T-helper 2 cell treated with Interferon-gamma antibody and Interleukin-4, amounts not matched to agents 5 μg/mL and 100 μg/mL, for 36 hours (primary cell): ENCODE measurements around the gene WNT3A.

Source experiments
- DNase-seq: peaks from one replicate; pipeline ENCODE4 v3.0.0; 2021; ENCODE audit warnings: low spot score
- H3K27ac Mint-ChIP-seq: one replicate; pipeline ENCODE4 v1.8.0; 2021; ENCODE audit warnings: mild to moderate bottlenecking, mixed read lengths
- H3K27me3 Mint-ChIP-seq: one replicate; pipeline ENCODE4 v1.8.0; 2021; ENCODE audit warnings: low read depth, mixed read lengths
- H3K36me3 Mint-ChIP-seq: one replicate; pipeline ENCODE4 v1.8.0; 2021; ENCODE audit warnings: low read depth, mixed read lengths
- H3K4me1 Mint-ChIP-seq: one replicate; pipeline ENCODE4 v1.8.0; 2021; ENCODE audit warnings: low read depth, mixed read lengths
- H3K4me3 Mint-ChIP-seq: one replicate; pipeline ENCODE4 v1.8.0; 2022; ENCODE audit warnings: mild to moderate bottlenecking, moderate library complexity, mixed read lengths
- H3K9me3 Mint-ChIP-seq: one replicate; pipeline ENCODE4 v1.8.0; 2021; ENCODE audit warnings: mixed read lengths

Gene WNT3A

DNA sequence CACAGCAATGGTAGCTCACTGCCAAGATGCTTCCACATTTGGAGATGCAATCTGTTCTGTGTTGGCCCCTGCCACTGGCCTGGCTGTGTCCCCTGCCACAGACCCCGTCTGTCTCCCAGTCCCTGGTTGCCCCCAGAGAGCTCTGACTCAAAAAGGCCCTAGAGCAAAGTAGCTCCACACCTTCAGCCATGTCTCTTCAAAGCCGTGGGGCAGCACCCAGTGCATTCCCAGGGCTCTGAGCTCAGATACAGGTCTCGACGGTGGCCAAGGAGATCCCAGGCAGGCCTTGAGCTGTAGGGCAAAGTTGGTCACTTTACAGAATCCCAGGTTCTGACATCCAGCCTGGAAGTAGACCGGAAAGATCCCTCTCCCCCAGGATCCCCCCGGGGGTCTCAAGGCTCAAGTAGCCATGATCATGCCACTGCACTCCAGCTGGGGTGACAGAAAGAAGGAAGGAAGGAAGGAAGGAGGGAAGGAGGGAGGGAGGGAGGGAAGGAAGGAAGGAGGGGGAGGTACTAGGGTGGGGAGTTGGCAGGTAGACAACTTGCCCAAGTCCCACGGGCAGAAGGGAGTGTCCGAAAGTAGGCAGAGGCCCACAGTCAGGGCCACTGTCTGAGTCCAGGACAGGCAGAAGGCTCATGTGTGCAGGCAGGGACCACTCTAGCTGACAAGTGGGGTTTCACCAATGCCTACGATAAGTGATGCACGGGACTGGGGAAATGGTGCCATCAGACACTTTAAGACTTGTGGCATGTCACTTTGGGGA lies 71.0 kb downstream of the WNT3A start:
- Mint-ChIP-seq H3K4me1 (peaks cover 13% of the 10 kb centered on the region), H3K27ac (no peak overlapping the region), H3K36me3 (no peaks in the 10 kb centered on the region), H3K4me3 (no peak overlapping the region), H3K9me3 (no peaks in the 10 kb centered on the region), H3K27me3 (no peaks in the 10 kb centered on the region)
- no peak for DNase-seq

DNA sequence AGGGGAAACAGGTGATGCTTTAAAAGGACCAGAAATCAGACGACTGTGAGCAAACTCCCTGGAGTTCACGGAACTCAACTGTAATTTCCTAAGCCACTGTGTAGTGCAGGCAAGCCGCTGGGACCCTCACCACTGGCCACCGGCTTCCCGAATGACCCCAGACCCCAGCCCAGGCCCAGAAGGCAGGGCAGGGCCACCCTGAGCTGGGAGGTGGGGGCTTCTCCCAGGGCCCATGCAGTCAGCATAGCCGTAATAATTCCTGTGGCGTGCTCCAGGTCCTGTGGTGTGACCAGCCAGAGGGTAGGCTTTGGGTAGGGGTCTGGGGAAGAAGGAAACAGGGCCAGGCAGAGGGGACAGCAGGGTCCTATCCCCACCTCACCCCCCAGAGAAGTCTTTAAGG lies 72.2 kb downstream of the WNT3A start:
- H3K36me3 Mint-ChIP-seq: peaks cover 9% of the 10 kb centered on the region

DNA sequence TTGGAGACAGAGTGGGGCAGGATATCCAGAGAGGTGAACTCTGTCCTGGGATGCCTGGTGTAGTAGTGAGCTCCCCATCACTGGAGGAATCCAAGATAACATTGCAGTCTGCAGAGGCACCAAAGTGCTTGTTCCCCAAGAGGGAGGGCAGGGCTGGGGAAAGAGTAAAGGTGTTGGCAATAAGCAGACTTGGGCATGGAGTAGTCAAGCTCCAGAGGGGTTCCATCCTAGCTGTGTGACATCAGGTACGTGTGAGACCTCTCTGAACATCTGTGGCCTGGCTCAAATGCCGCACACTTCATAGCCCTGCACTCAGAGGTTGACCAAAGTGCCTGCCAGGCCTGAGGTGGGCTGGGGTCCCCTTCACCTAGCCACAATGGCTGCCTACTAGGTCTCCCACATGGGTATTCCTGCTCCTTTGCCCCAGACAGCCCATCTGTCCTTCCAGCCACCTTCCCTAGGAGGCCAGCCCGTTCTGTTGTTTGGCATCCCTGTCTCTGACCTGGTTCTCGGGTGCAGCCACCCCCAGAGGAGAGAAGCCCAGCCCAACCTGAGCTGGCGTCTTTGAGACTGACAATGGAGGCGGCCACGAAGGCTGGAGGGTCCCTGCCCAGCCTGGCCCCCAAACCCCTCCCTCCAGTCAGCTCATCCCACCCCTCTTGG lies 72.9 kb downstream of the WNT3A start:
- no peaks in the 10 kb centered on the region for H3K9me3 Mint-ChIP-seq
- H3K4me3 Mint-ChIP-seq: peak overlapping the region; percentile 46

More for the DNA sequence above, 72.2 kb downstream of the WNT3A start:
- Mint-ChIP-seq H3K27me3 (no peaks in the 10 kb centered on the region), H3K4me1 (peaks cover 13% of the 10 kb centered on the region), H3K27ac (no peak overlapping the region), H3K9me3 (no peaks in the 10 kb centered on the region), H3K4me3 (no peak overlapping the region)
- no peak for DNase-seq

DNA sequence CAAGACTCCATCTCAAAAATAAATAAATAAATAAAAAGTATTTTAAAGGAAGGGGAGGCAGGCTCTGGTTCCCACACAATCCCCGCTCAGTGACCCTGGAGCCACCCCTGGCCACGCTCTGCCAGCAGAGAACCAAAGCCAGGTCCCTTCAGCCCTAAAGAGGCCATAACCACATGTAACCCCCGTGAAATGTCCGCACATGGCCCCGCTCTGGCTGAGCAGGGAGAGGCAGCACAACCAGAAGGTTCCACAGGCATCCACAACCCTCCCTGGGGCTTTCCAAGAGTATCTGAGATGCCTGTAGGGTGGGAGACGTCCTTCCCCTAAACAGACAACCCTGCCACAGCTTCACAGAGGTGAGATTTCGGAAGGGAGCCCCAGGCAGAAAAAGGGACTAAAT lies 74.3 kb downstream of the WNT3A start:
- Mint-ChIP-seq H3K4me1 (peaks cover 30% of the 10 kb centered on the region), H3K4me3 (peak overlapping the region; percentile 88)

More for the DNA sequence above, 72.9 kb downstream of the WNT3A start:
- Mint-ChIP-seq H3K27me3 (no peaks in the 10 kb centered on the region), H3K4me1 (peaks cover 19% of the 10 kb centered on the region), H3K36me3 (peaks cover 16% of the 10 kb centered on the region), H3K27ac (no peak overlapping the region)
- no peak for DNase-seq

DNA sequence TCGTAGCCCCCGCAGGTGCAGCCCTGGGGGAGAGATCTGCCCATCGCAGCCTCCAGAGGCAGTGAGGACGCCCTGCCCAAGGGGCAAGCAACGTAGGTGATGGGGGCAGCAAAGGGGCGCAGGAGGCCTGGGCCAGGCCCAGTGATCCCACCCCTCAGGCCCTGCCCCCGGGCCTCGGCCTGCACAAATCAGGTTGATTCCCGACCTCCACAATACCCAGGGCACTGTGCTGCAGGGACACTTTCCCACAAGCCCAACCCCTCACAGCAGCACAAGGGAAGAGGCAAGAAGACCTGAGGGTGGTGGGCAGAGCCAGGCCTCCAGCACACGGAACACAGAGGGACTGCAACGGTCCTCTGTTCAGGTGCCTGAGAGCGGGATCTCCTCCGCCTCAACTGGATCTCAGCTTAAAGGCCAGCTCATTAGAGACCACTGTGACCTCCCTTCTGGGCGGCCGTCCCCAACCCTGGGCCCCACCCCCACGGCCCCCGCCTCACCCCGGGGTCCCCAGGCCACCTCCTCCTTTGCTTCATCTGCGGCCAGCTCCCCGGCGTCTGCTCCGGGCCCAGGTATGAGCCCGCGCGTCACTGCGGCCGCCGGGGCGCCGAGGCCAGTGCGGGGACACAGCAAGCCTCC lies 74.9 kb downstream of the WNT3A start:
- Mint-ChIP-seq H3K27ac (peak overlapping the region; percentile 86), H3K4me1 (peaks cover 33% of the 10 kb centered on the region), H3K9me3 (no peaks in the 10 kb centered on the region), H3K36me3 (peaks cover 26% of the 10 kb centered on the region), H3K4me3 (peak overlapping the region; percentile 88), H3K27me3 (no peaks in the 10 kb centered on the region)
- DNase-seq: no peak

More for the DNA sequence above, 74.3 kb downstream of the WNT3A start:
- DNase-seq: no peak
- H3K27ac Mint-ChIP-seq: peak overlapping the region; percentile 86
- no peaks in the 10 kb centered on the region for H3K9me3 Mint-ChIP-seq
- H3K36me3 Mint-ChIP-seq: peaks cover 23% of the 10 kb centered on the region
- no peaks in the 10 kb centered on the region for H3K27me3 Mint-ChIP-seq

DNA sequence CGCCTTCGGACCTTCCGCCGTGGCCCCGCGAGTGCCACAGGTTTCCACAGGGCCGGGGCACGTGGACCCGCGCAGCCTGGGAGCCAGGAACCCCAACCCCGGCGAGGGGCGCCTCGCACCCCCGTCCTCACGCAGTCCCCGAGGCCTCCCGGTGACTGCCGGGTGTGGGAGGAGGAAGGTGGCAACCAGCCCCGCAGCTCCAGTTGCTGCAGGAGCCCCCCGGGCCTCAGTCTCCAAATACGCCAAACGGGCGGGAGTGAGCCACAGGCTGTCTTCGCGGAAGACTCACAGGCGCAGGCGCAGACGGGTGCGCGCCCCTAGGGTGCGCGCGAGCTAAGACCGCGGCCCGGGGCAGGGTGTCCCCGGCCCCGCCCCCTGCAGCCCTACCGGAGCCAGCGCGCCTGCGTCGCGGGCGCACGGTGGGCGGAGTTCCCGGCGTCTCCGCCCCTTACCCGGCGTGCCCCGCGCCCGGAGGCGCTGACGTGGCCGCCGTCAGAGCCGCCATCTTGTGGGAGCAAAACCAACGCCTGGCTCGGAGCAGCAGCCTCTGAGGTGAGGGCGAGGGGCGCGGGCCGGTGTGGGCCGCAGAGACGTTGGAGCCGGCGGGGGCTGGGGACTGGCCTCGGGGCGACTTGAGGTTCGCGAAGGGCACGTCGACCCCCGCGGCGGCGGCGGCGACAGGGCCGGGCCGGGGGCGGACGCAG lies 75.6 kb downstream of the WNT3A start, which contains the start of gene ARF1:
TSS of gene ARF1 (plus strand) at position 495 of the 704 bp plus-strand sequence. CDS start 14,407 bp downstream, outside the sequence.
- H3K27me3 Mint-ChIP-seq: no peaks in the 10 kb centered on the region
- H3K4me1 Mint-ChIP-seq: peaks cover 38% of the 10 kb centered on the region
- H3K9me3 Mint-ChIP-seq: no peaks in the 10 kb centered on the region
- H3K27ac Mint-ChIP-seq: peak within 1 kb of the TSS; percentile 95
- H3K4me3 Mint-ChIP-seq: peak within 1 kb of the TSS; percentile 95
- peaks cover 26% of the 10 kb centered on the region for H3K36me3 Mint-ChIP-seq
- DNase-seq: peak; percentile 91

DNA sequence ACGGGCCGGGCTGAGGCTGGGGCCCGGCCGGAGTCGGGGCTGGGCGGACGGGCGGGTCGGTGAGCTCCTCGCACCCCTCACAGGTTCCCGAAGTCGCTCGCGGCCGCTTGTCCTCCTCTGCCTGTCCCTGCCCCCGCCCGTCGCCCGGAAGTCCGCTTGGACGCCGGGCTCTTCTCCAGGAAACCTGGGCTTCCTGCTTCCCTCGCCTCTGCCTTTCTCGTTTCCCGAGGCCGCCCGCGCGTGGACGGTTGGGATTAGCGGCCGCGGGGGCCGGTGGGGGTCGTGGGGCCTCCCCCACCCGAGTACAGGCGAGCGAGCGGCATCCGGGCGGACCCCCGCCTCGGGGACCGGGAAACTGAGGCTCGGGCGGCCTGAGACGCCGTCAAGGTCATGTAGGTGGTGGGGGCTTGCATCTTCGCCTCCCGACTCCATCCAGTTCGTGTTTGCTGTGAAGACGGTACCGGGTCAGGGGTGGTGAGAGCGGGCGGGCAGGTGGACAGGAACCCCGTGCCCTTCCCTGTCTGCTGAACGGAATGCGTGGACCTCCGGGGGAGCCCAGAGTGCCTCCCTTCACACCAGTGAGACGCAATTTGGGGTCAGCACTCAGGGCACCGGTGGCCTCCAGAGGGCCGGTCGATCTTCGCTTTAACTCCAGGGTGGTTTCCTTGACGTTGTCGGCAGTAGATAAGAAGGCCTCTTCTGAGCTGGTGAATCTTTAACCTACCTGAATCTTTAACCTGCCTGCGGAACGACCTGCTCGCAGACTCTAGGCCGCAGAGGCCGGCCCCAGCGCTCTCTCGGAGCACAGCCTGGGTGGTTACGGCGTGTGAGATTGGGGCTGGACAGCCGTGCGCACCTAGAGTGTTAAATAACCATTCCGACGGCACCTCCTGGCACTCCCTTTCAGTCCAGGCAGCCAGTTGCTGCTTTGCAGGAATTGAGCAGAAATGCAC lies 76.4 kb downstream of the WNT3A start:
- no peak for DNase-seq
- H3K4me1 Mint-ChIP-seq: peaks cover 45% of the 10 kb centered on the region
- no peaks in the 10 kb centered on the region for H3K9me3 Mint-ChIP-seq
- peak overlapping the region; percentile 95 for H3K27ac Mint-ChIP-seq
- H3K27me3 Mint-ChIP-seq: no peaks in the 10 kb centered on the region
- H3K4me3 Mint-ChIP-seq: peak overlapping the region; percentile 95
- H3K36me3 Mint-ChIP-seq: peaks cover 32% of the 10 kb centered on the region

DNA sequence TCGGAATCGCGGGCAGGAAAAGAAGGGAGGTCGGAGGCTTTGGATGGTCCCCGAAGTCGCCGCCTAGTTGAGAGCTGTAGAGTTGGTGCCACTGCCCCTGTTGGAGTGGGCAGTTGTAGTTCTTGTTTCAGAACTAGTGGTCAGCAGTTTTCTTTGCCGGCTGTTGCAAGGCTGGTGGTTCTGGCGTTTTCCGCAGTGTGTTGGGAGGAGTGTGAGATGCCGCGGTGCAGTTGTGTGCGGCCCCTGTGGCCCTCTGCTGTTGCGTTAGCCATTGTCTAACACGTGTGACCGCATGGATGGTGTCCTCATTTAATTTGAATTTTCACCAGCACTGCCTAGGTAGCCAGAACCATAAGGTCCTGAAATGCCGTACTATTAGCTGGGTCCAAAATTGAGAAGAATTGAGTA lies 77.1 kb downstream of the WNT3A start:
- H3K4me3 Mint-ChIP-seq: peak overlapping the region; percentile 95
- H3K27me3 Mint-ChIP-seq: no peaks in the 10 kb centered on the region
- H3K9me3 Mint-ChIP-seq: no peaks in the 10 kb centered on the region
- peaks cover 38% of the 10 kb centered on the region for H3K36me3 Mint-ChIP-seq
- no peak for DNase-seq
- H3K4me1 Mint-ChIP-seq: peaks cover 46% of the 10 kb centered on the region
- peak overlapping the region; percentile 95 for H3K27ac Mint-ChIP-seq

DNA sequence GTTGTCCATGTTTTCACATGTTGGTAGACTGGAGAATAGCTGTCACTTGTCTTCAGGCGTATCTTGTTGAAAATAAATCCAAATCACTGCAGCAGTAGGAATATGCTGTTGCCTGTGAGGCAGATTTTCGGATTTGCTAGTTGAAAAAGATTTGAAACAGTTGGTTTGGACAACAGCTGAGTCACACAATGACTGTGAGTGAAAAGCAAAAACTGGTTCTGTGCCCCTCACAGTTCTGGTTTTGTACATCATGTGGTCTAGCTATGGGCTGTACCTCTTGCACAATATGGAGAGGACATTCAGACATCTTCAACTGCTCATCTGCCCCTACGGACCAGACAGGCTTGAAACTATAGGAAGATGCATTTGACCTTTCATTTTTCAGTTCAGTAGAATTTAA lies 77.5 kb downstream of the WNT3A start:
- no peak for DNase-seq
- H3K9me3 Mint-ChIP-seq: no peaks in the 10 kb centered on the region
- H3K4me1 Mint-ChIP-seq: peaks cover 49% of the 10 kb centered on the region
- H3K27me3 Mint-ChIP-seq: no peaks in the 10 kb centered on the region
- H3K4me3 Mint-ChIP-seq: peak overlapping the region; percentile 95
- H3K36me3 Mint-ChIP-seq: peaks cover 41% of the 10 kb centered on the region
- H3K27ac Mint-ChIP-seq: peak overlapping the region; percentile 95

DNA sequence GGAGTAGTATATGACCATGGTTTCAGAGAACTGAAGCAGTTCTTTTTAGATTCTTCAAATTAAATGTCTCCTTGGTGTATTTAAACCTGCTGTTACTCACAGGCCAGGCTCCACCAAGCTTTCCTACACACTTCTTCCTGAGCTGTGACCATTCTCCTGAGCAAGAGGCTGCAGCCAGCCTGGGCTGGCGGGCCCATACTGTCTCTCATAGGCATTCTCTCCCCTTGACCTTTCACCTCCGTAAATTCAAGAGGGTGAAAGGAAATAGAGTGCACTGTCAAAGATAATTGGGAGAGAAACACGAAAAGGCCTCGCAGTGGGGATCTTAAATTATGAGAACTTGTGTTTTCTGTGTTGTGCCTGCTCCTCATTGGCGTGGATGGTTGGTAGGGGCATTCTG lies 78.0 kb downstream of the WNT3A start:
- DNase-seq: no peak
- peaks cover 42% of the 10 kb centered on the region for H3K36me3 Mint-ChIP-seq
- no peaks in the 10 kb centered on the region for H3K9me3 Mint-ChIP-seq
- H3K4me1 Mint-ChIP-seq: peaks cover 47% of the 10 kb centered on the region
- peak overlapping the region; percentile 95 for H3K27ac Mint-ChIP-seq
- H3K27me3 Mint-ChIP-seq: no peaks in the 10 kb centered on the region
- peak overlapping the region; percentile 95 for H3K4me3 Mint-ChIP-seq

DNA sequence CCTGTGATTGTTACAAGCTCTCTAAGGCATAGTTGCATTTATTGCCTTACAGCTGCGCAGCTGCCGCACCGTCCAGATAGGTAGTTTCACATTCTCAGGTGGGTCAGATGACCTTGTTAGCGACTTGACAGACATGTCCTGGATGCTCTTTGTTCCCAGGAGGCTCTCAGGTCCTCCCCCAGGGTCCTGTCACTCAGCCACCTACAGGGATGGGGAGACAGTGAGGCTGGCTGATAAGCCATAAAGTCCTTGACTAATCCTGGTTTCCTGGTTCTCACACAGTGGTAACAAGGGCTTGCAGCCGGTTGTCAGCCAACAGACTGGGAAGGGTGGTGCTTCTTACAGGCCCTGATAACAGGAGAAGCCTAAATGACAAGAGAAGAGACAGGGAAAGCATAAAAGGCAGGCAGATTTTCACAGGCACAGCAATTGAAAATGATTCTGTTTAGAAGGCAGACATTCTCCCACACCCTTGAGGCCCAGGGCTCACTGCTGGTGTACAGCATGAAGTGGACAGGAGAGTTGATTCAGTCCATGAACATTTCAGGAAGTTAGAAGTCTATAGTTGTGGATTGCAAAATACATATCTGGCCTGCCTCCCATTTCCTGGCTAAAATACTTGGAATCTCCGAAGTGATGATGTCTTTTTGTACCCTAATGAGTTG lies 78.6 kb downstream of the WNT3A start:
- H3K27ac Mint-ChIP-seq: peak overlapping the region; percentile 42
- H3K4me3 Mint-ChIP-seq: peak overlapping the region; percentile 95
- H3K4me1 Mint-ChIP-seq: peaks cover 49% of the 10 kb centered on the region
- H3K36me3 Mint-ChIP-seq: peaks cover 43% of the 10 kb centered on the region
- DNase-seq: no peak
- no peaks in the 10 kb centered on the region for H3K27me3 Mint-ChIP-seq
- no peaks in the 10 kb centered on the region for H3K9me3 Mint-ChIP-seq

DNA sequence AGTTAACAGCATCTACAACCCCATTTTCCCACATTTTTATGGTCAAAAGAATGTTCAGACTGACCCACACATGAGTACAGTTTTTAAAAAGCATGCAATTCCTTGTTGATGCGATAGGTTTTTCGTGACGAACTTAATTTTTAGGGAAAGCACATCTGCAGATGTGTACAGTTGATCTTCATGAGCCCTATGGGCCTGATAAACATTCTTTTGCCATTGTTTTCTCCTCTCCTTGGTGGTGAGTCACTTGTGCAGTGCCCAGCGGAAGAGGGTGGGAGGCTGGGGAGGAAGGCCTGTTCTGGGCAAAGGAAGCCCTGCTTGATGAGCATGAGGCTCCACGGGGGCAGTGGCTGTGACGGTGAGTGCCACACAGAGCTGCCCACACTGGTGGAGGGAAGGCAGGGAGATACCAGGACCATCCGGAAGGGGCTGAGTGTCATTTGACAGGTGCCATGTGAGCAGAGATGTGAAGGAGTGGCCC lies 81.0 kb downstream of the WNT3A start:
- H3K4me1 Mint-ChIP-seq: peaks cover 56% of the 10 kb centered on the region
- no peak for DNase-seq
- H3K27ac Mint-ChIP-seq: peak overlapping the region; percentile 74
- peaks cover 66% of the 10 kb centered on the region for H3K36me3 Mint-ChIP-seq
- no peaks in the 10 kb centered on the region for H3K27me3 Mint-ChIP-seq
- peak overlapping the region; percentile 54 for H3K4me3 Mint-ChIP-seq
- H3K9me3 Mint-ChIP-seq: no peaks in the 10 kb centered on the region
